Head of caudate nucleus (tissue), 42 donors: ENCODE results near the gene MELK.
"Not testable (repeated sequence)": the region's sequence is repeated elsewhere in the genome, so short reads cannot be mapped to it uniquely, and the experiment has no call there.

Experiments
- DNase-seq, 42 donors: peaks; one replicate each; pipeline versions ENCODE4 v3.0.0 to v3.0.0-alpha.2; 2020 to 2021; ENCODE audit warnings: mixed read lengths in 7 of 42
- intact Hi-C: fragments of 100-400 bp; cut with DNase I; formaldehyde crosslinking; loops from one replicate; pipeline ENCODE4 v1.15.0; 2022

Gene MELK

GRCh38 chr9:36572515-36573418 lies at the start of gene MELK:
TSS of gene MELK (plus strand) at chr9:36572895. CDS start at chr9:36581682, 8,787 bp downstream.
- peak; percentile 45 to 91 (median 80) for DNase-seq
- intact Hi-C loops, result no loop called here

- intact Hi-C loops, result no loop called here
- DNase-seq, result no peak
Observed at GRCh38 chr9:36530224-36530623, 42.5 kb upstream of the MELK start.

- intact Hi-C loops, result no loop called here
Observed at GRCh38 chr9:36532353-36532752, 40.3 kb upstream of the MELK start.

GRCh38 chr9:36533726-36534125 lies 39.0 kb upstream of the MELK start:
- DNase-seq, intact Hi-C loops: not testable (repeated sequence)

More at GRCh38 chr9:36532353-36532752, 40.3 kb upstream of the MELK start:
- no peak for DNase-seq

GRCh38 chr9:36535107-36535506 lies 37.6 kb upstream of the MELK start:
- DNase-seq, result no peak
- intact Hi-C loops, result no loop called here

- intact Hi-C loops, result no loop called here
Observed at GRCh38 chr9:36537861-36538260, 34.8 kb upstream of the MELK start.

GRCh38 chr9:36542355-36542754 lies 30.3 kb upstream of the MELK start:
- intact Hi-C loops, result no loop called here

More at GRCh38 chr9:36537861-36538260, 34.8 kb upstream of the MELK start:
- no peak for DNase-seq

DNA sequence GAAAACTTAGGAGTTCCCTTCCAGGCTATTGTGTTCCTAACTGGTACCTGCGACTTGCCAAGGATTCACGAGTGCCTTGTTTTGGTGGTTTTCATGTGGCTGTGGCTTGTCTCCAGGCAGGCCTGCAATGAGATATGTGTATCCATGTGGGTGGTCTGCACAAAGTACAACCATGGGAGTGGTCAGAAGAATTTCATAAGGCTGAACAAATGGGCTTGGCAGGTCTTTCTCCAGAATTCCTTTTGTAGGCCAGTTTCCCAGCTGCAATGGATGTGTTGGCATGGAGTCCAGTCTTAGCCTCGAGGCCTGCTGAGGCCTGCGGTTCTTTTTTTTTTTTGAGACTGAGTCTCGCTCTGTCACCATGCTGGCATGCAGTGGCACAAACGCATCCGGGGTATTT lies 28.8 kb upstream of the MELK start:
- intact Hi-C loops, result no loop called here
- peak in 1 of 42 donors; percentile 6 for DNase-seq

More at GRCh38 chr9:36542355-36542754, 30.3 kb upstream of the MELK start:
- no peak for DNase-seq

DNA sequence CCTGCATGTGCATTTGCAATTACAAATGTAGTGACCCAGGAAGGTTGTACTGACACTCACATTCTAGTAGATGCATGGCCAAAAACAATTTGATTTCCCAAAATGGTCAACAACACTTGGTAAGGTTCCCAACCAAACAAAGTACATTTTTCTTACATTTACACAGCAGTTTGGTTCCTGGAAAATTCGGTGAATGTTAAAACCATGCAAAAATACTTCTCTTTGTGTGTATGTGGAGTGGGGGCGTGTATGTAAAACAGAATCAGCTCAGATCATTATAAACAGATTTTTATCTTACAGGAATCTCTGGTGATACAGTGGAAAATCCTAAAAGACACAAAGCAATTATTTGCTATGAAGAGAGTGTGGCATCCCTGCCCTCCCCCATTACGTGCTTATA lies 25.1 kb upstream of the MELK start:
- DNase-seq, result no peak
- intact Hi-C loops, result no loop called here

DNA sequence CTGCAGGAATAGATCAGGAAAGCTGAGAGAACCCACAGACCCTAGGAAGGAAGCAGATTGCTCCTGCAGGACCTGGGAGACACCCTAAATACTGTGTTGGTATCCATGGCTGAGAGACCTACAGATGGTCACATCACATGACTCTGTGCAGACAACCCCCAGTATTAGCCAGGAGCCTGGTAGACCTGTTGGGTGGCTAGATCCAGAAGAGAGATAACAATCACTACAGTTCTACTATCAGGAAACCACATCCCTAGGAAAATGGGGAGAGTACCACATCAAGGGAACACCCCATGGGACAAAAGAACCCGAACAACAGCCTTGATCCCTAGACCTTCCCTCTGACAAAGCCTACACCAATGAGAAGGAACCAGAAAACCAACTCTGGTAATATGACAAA lies 24.2 kb upstream of the MELK start:
- no peak for DNase-seq
- intact Hi-C loops, result no loop called here

GRCh38 chr9:36550135-36550534 lies 22.6 kb upstream of the MELK start:
- DNase-seq, result no peak
- intact Hi-C loops, result loop anchor here (10.0 kb wide), 1 partner anchor 95 kb away; no protein-coding TSS in a partner anchor

DNA sequence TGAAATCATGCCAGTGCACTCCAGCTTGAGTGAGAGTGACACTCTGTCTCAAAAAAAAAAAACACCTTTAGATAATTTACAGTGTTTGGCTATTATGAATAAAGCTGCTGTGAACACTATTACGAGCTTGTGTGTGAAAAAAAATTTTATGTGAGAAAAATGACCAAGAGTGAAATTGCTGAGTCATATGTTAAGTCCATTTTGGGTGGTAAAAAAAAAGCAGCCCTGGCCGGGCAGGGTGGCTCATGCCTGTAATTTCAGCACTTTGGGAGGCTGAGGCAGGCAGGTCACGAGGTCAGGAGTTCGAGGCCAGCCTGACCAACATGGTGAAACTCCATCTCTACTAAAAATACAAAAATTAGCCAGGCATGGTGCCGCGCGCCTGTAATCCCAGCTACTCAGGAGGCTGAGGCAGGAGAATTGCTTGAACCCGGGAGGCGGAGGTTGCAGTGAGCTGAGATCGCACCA lies 22.0 kb upstream of the MELK start:
- DNase-seq, result not testable (repeated sequence)
- intact Hi-C loops, result loop anchor here (10.0 kb wide), 1 partner anchor 96 kb away; no protein-coding TSS in a partner anchor

- intact Hi-C loops, result loop anchor here (10.0 kb wide), 1 partner anchor 96 kb away; no protein-coding TSS in a partner anchor
- no peak for DNase-seq
Observed at GRCh38 chr9:36551129-36551528, 21.6 kb upstream of the MELK start.

DNA sequence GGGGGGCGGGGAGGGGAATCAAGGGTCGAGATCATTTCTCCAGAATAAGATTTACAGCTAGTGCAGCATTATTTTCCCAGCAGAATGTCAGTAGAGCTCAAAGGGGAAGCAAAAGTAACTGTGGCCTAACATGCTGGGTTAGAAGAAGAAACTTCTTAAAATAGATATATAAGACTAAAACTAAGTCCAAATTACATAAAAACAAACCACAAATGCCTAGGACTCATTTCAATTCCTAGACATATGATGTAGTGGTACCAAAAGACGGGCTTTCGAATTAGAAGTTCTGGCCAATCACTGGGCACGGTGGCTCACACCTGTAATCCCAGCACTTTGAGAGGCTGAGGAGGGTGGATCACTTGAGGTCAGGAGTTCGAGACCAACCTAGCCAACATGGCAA lies 20.8 kb upstream of the MELK start:
- intact Hi-C loops, result loop anchor here (10.0 kb wide), 1 partner anchor 97 kb away; no protein-coding TSS in a partner anchor
- DNase-seq, result no peak

- no peak for DNase-seq
Observed at GRCh38 chr9:36559036-36559695, 13.5 kb upstream of the MELK start.

GRCh38 chr9:36560771-36561170 lies 11.9 kb upstream of the MELK start:
- intact Hi-C loops, result no loop called here

More at GRCh38 chr9:36559036-36559695, 13.5 kb upstream of the MELK start:
- intact Hi-C loops, result loop anchor here (5.0 to 10.0 kb wide), 2 partner anchors 104 to 152 kb away; no protein-coding TSS in a partner anchor

GRCh38 chr9:36562801-36563200 lies 9.9 kb upstream of the MELK start:
- intact Hi-C loops, DNase-seq: not testable (repeated sequence)

More at GRCh38 chr9:36560771-36561170, 11.9 kb upstream of the MELK start:
- no peak for DNase-seq

- peak; percentile 7 to 95 (median 72) for DNase-seq
- intact Hi-C loops, result no loop called here
Observed at GRCh38 chr9:36566813-36567221, 5.9 kb upstream of the MELK start.

DNA sequence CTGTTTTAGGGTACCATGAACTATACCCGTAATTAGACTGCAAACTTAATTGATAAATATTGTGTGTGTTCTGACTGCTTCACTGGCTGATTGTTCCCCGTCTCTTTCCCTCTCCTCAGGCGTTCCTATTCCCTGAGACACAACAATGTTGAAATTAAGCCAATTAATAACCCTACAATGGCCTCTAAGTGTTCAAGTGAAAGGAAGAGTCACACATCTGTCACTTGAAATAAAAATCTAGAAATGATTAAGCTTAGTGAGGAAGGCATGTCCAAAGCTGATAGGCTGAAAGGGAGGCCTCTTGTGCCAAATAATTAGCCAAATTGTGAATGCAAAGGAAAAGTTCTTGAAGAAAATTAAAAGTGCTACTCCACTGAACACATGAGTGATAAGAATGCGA lies 4.0 kb upstream of the MELK start:
- DNase-seq, intact Hi-C loops: not testable (repeated sequence)

GRCh38 chr9:36571333-36571732 lies 1.4 kb upstream of the MELK start:
- intact Hi-C loops, result no loop called here

More at GRCh38 chr9:36571333-36571732, 1.4 kb upstream of the MELK start:
- no peak for DNase-seq
